GM12875 (cell line): ENCODE measurements around the gene MRM2.

ENCODE experiments used
- H3K4me3 ChIP-seq: one replicate; pipeline ENCODE4 v1.5.1; 2011; ENCODE audit warnings: low read depth, low read length, control low read depth
- CTCF ChIP-seq: IDR thresholded peaks from 2 replicates; pipeline ENCODE4 v1.5.1; 2011; ENCODE audit warnings: low read depth, mild to moderate bottlenecking, control low read depth, inconsistent platforms, low read length, moderate library complexity, borderline replicate concordance; ENCODE audit not compliant: insufficient read depth

MRM2 gene

GRCh38 chr7:2227699-2228098 is 14.3 kb downstream of the MRM2 start:
- no peak overlapping the region for H3K4me3 ChIP-seq
- no peak for TF ChIP-seq CTCF

GRCh38 chr7:2225830-2226229 is 16.2 kb downstream of the MRM2 start:
- TF ChIP-seq CTCF = no peak
- no peak overlapping the region for H3K4me3 ChIP-seq

- no peak for TF ChIP-seq CTCF
- H3K4me3 ChIP-seq = no peak overlapping the region
Observed at GRCh38 chr7:2225336-2225735, 16.7 kb downstream of the MRM2 start.

GRCh38 chr7:2224934-2225333 is 17.1 kb downstream of the MRM2 start:
- H3K4me3 ChIP-seq = no peak overlapping the region
- no peak for TF ChIP-seq CTCF

GRCh38 chr7:2224491-2224928 is 17.5 kb downstream of the MRM2 start:
- no peak for TF ChIP-seq CTCF
- H3K4me3 ChIP-seq = no peak overlapping the region

- H3K4me3 ChIP-seq = no peak overlapping the region
- no peak for TF ChIP-seq CTCF
Observed at GRCh38 chr7:2223321-2223720, 18.7 kb downstream of the MRM2 start.

- no peak for TF ChIP-seq CTCF
Observed at GRCh38 chr7:2222516-2222915, 19.5 kb downstream of the MRM2 start.

More at GRCh38 chr7:2222516-2222915, 19.5 kb downstream of the MRM2 start:
- H3K4me3 ChIP-seq = no peak overlapping the region
